ENCODE results near the gene TICAM2. TPM values are rescaled to one million over a fixed set of nuclear protein-coding genes. Genes with fewer than 3 reads are reported as not detected.

Gene TICAM2
- polyA plus RNA-seq, 2 of the 4 experiments (the other 2 are of a cell fraction) = 0.34 to 0.77 TPM

GRCh38 chr5:115625579-115626444 lies 23.5 kb upstream of the TICAM2 start, which contains the start of gene TMED7 (continued):
- no peak for TF ChIP-seq TFCP2L1 (CRISPR knock-in tag; IDR thresholded peaks at IDR 0.05)

GRCh38 chr5:115624994-115625393 lies 22.7 kb upstream of the TICAM2 start:
- H3K4me2 ChIP-seq = peak overlapping the region; percentile 94
- DNase-seq (ENCODE audit: low read depth in 1 of 2, low spot score in 1 of 2) = no peak
- H3K4me1 ChIP-seq = peaks cover 25% of the 10 kb centered on the region; the same call in 2 of the 3 replicates
- ATAC-seq = no peak
- TF ChIP-seq CHD4 (IDR thresholded peaks at IDR 0.05; ENCODE audit: borderline replicate concordance) = no peak
- TF ChIP-seq PBX3 (IDR thresholded peaks at IDR 0.05) = no peak
- no peak for TF ChIP-seq ZNF302 (CRISPR knock-in tag; IDR thresholded peaks at IDR 0.05)
- no peak for TF ChIP-seq SMC3 (IDR thresholded peaks at IDR 0.05)
- no peak for TF ChIP-seq GATA3 (IDR thresholded peaks at IDR 0.05; ENCODE audit: borderline replicate concordance)
- no peak for TF ChIP-seq HMGXB4 (CRISPR knock-in tag; IDR thresholded peaks at IDR 0.05; ENCODE audit: borderline replicate concordance)
- TF ChIP-seq RCOR1 (IDR thresholded peaks at IDR 0.05; ENCODE audit: low read depth, low read length) = no peak
- TF ChIP-seq ATOH8 (CRISPR knock-in tag; IDR thresholded peaks at IDR 0.05; ENCODE audit: low read depth) = no peak
- no peak for TF ChIP-seq NPAS2 (CRISPR knock-in tag; IDR thresholded peaks at IDR 0.05; ENCODE audit: borderline replicate concordance)
- no peak for TF ChIP-seq HEYL (CRISPR knock-in tag; IDR thresholded peaks at IDR 0.05)
- no peak for TF ChIP-seq HOXA7 (CRISPR knock-in tag; IDR thresholded peaks at IDR 0.05)
- no peak for TF ChIP-seq HOXB13 (CRISPR knock-in tag; IDR thresholded peaks at IDR 0.05; ENCODE audit: low read depth)
- no peak for TF ChIP-seq RFX5 (IDR thresholded peaks at IDR 0.05)
- TF ChIP-seq EHMT2 (IDR thresholded peaks at IDR 0.05; ENCODE audit: low read depth) = no peak
- FAIRE-seq = no peak
- 24% methylated on average over 3 of the region's 3 CpGs for WGBS (ENCODE audit: missing lambda C conversion rate)
- peak overlapping the region; percentile 97 to 98 for H3K27ac ChIP-seq
- ChIA-PET CTCF (interaction anchor here (1.1 to 3.9 kb wide), 4 partner anchors 8 to 443 kb away, joined by 4 to 18 read pairs (median 4); no protein-coding TSS in a partner anchor), POLR2A (interaction anchor here (1.0 kb wide), 1 partner anchor 329 kb away, joined by 4 read pairs; the partner anchor contains the start of gene CCDC112)
- no peaks in the 10 kb centered on the region for H3K9me3 ChIP-seq
- H3K4me3 ChIP-seq = peak overlapping the region; percentile 98

GRCh38 chr5:115623658-115624057 lies 21.4 kb upstream of the TICAM2 start:
- ChIA-PET POLR2A (no interaction called here), CTCF (interaction anchor here (1.1 to 3.9 kb wide), 2 partner anchors 11 to 445 kb away, joined by 3 to 18 read pairs; no protein-coding TSS in a partner anchor)
- Histone ChIP-seq H3K27ac (no peak overlapping the region), H3K4me3 (no peak overlapping the region), H3K9me3 (no peaks in the 10 kb centered on the region), H3K4me1 (peaks cover 25% of the 10 kb centered on the region; the same call in 2 of the 3 replicates), H3K4me2 (peak overlapping the region; percentile 94)
- TF ChIP-seq ELK1 (IDR thresholded peaks at IDR 0.05; ENCODE audit: low read depth, low read length) (no peak), JUN (IDR thresholded peaks at IDR 0.05) (no peak), HDAC2 (IDR thresholded peaks at IDR 0.05) (no peak)
- no peak for ATAC-seq
- no peak for FAIRE-seq
- 81% methylated on average over 5 of the region's 5 CpGs for WGBS (ENCODE audit: missing lambda C conversion rate)
- no peak for DNase-seq (ENCODE audit: low read depth in 1 of 2, low spot score in 1 of 2)

Data from A549 (cell line).